Stimulated activated memory B cell treated with anti-CD40 and anti-IgM and Interleukin-4, amounts not matched to agents 10 μg/mL and 1 μg/mL and 100 μg/mL, for 72 hours (primary cell): ENCODE data around the gene HIP1R.
"Not testable (repeated sequence)": the region's sequence is repeated elsewhere in the genome, so short reads cannot be mapped to it uniquely, and the experiment has no call there.

Source experiments
- ATAC-seq: fragments of 150-1000 bp; cut with Tn5 transposase; 2 replicates; pipeline ENCODE4 v1.10.0; 2021
- H3K27ac Mint-ChIP-seq: one replicate; pipeline ENCODE4 v1.8.0; 2022; ENCODE audit warnings: mild to moderate bottlenecking, mixed read lengths
- H3K27me3 Mint-ChIP-seq: one replicate; pipeline ENCODE4 v1.8.0; 2022; ENCODE audit warnings: mixed read lengths
- H3K36me3 Mint-ChIP-seq: one replicate; pipeline ENCODE4 v1.8.0; 2022; ENCODE audit warnings: mixed read lengths
- H3K4me1 Mint-ChIP-seq: one replicate; pipeline ENCODE4 v1.8.0; 2022; ENCODE audit warnings: mixed read lengths
- H3K4me3 Mint-ChIP-seq: one replicate; pipeline ENCODE4 v1.8.0; 2022; ENCODE audit warnings: mild to moderate bottlenecking, moderate library complexity, mixed read lengths
- H3K9me3 Mint-ChIP-seq: one replicate; pipeline ENCODE4 v1.8.0; 2022; ENCODE audit warnings: mixed read lengths

The HIP1R gene

GRCh38 chr12:122884860-122885259 lies 49.6 kb downstream of the HIP1R start:
- no peaks in the 10 kb centered on the region for H3K27me3 Mint-ChIP-seq
- peaks cover 89% of the 10 kb centered on the region for H3K4me1 Mint-ChIP-seq
- no peak for ATAC-seq
- H3K36me3 Mint-ChIP-seq: peaks cover 14% of the 10 kb centered on the region
- H3K9me3 Mint-ChIP-seq: no peaks in the 10 kb centered on the region
- no peak overlapping the region for H3K4me3 Mint-ChIP-seq
- H3K27ac Mint-ChIP-seq: no peak overlapping the region

GRCh38 chr12:122886161-122886560 lies 50.9 kb downstream of the HIP1R start:
- Mint-ChIP-seq H3K4me1 (peaks cover 89% of the 10 kb centered on the region), H3K4me3 (no peak overlapping the region), H3K27ac (no peak overlapping the region), H3K27me3 (no peaks in the 10 kb centered on the region), H3K9me3 (no peaks in the 10 kb centered on the region), H3K36me3 (peaks cover 6% of the 10 kb centered on the region)
- ATAC-seq: no peak

GRCh38 chr12:122886851-122887818 lies 51.9 kb downstream of the HIP1R start:
- Mint-ChIP-seq H3K4me3 (peak overlapping the region; percentile 57), H3K9me3 (no peaks in the 10 kb centered on the region), H3K27ac (peak overlapping the region; percentile 43), H3K36me3 (peaks cover 6% of the 10 kb centered on the region), H3K27me3 (no peaks in the 10 kb centered on the region), H3K4me1 (peaks cover 89% of the 10 kb centered on the region)
- peak; percentile 94 for ATAC-seq

GRCh38 chr12:122887819-122888212 lies 52.6 kb downstream of the HIP1R start:
- H3K27ac Mint-ChIP-seq: peak overlapping the region; percentile 81
- H3K27me3 Mint-ChIP-seq: no peaks in the 10 kb centered on the region
- H3K9me3 Mint-ChIP-seq: no peaks in the 10 kb centered on the region
- H3K4me1 Mint-ChIP-seq: peaks cover 89% of the 10 kb centered on the region
- H3K4me3 Mint-ChIP-seq: peak overlapping the region; percentile 57
- H3K36me3 Mint-ChIP-seq: peaks cover 6% of the 10 kb centered on the region
- peak; percentile 52 for ATAC-seq

DNA sequence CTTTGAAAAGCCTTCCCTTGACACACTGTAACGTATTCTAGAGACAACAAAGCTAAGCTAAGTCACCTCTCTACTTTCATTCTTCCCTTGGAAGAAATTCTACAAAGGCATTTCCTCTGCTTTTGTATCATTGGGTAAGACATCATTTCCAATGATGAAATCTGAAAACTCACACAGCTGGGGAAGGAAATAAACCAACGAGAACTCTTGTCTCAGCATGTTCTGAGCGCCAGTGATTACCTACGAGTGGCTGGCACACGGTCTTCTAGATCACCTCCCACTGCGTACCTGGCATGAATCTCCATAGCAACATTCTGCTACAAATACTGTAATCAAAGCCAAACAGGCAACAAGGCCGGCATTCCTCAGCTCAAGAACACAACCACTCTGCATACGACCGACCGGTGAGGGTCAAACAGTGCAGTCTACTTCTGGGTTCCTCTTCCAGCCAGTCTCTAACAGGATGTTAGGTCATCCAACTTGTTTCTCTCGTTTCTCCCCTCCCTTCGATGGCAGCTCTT lies 53.0 kb downstream of the HIP1R start:
- Mint-ChIP-seq H3K36me3 (peaks cover 6% of the 10 kb centered on the region), H3K4me1 (peaks cover 89% of the 10 kb centered on the region), H3K9me3 (no peaks in the 10 kb centered on the region), H3K27ac (peak overlapping the region; percentile 81), H3K27me3 (no peaks in the 10 kb centered on the region), H3K4me3 (peak overlapping the region; percentile 75)
- peak; percentile 68 for ATAC-seq

GRCh38 chr12:122889761-122890520 lies 54.7 kb downstream of the HIP1R start:
- Mint-ChIP-seq H3K4me3 (peak overlapping the region; percentile 65), H3K9me3 (no peaks in the 10 kb centered on the region), H3K27me3 (no peaks in the 10 kb centered on the region), H3K27ac (peak overlapping the region; percentile 81), H3K36me3 (no peaks in the 10 kb centered on the region), H3K4me1 (peaks cover 90% of the 10 kb centered on the region)
- ATAC-seq: no peak

- ATAC-seq: no peak
- Mint-ChIP-seq H3K9me3 (no peaks in the 10 kb centered on the region), H3K4me1 (peaks cover 99% of the 10 kb centered on the region), H3K27ac (no peak overlapping the region), H3K4me3 (no peak overlapping the region), H3K36me3 (no peaks in the 10 kb centered on the region), H3K27me3 (no peaks in the 10 kb centered on the region)
These were observed 56.6 kb downstream of the HIP1R start for GRCh38 chr12:122891661-122892525.

DNA sequence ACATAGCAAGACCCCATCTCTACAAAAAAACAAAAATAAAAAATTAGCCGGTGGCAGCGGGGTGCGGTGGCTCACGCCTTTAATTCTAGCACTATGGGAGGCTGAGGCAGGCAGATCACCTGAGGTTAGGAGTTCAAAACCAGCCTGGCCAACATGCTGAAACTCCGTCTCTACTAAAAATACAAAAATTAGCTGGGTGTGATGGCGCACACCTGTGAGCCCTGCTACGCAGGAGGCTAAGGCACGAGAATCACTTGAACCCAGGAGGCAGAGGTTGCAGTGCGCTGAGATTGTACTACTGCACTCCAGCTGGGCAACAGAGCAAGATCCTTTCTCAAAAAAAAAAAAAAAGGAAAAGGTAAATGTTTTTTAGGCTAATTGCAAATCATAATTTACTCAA lies 57.5 kb downstream of the HIP1R start:
- not testable (repeated sequence) for H3K36me3 Mint-ChIP-seq, H3K9me3 Mint-ChIP-seq, H3K27me3 Mint-ChIP-seq, ATAC-seq, H3K4me3 Mint-ChIP-seq, H3K27ac Mint-ChIP-seq
- peaks cover 99% of the 10 kb centered on the region for H3K4me1 Mint-ChIP-seq

DNA sequence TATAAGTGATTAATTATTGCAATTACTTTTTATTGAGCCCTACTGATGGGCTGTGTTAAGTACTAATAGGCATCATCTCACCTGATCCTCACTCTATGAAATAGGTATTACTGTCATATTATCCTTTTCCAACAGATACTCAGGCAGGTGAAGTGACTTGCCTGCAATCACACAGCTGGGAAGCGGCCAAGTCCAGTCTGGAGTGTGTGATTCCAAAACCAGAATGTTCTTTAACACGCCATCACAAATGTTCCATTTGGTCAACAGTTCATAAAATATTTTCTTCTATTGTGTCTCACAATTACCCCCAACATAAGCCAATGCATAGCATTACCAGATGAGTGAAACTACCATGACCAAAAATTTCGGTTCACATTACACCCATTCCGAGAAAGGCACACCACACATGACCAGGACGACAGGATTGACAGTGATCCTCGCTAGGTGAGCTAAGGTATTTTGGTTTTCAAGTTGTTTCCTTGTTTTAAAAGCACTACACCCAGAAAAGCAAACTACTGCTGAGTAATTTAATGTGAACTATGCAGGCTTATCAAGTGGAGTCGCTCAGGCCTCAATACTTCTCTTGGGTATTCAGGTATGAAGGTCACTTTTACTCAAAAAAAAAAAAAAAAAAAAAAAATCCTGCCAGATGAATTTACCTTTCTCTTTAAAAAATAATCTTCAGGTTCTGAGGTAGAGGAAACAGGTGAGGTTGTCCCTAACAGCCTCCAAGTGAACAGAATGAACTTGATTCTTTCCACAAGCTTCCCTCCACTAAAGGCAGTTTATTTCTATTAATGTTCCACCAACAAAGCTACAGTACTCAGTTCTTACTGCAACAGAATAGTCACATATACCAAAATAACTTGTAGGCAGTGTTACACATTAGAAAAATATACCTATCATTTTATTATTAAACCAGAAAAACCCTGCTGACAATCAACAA lies 58.2 kb downstream of the HIP1R start:
- Mint-ChIP-seq H3K36me3 (no peaks in the 10 kb centered on the region), H3K27me3 (no peaks in the 10 kb centered on the region), H3K27ac (no peak overlapping the region), H3K4me1 (peaks cover 100% of the 10 kb centered on the region), H3K9me3 (no peaks in the 10 kb centered on the region), H3K4me3 (peak overlapping the region; percentile 86)
- ATAC-seq: no peak

DNA sequence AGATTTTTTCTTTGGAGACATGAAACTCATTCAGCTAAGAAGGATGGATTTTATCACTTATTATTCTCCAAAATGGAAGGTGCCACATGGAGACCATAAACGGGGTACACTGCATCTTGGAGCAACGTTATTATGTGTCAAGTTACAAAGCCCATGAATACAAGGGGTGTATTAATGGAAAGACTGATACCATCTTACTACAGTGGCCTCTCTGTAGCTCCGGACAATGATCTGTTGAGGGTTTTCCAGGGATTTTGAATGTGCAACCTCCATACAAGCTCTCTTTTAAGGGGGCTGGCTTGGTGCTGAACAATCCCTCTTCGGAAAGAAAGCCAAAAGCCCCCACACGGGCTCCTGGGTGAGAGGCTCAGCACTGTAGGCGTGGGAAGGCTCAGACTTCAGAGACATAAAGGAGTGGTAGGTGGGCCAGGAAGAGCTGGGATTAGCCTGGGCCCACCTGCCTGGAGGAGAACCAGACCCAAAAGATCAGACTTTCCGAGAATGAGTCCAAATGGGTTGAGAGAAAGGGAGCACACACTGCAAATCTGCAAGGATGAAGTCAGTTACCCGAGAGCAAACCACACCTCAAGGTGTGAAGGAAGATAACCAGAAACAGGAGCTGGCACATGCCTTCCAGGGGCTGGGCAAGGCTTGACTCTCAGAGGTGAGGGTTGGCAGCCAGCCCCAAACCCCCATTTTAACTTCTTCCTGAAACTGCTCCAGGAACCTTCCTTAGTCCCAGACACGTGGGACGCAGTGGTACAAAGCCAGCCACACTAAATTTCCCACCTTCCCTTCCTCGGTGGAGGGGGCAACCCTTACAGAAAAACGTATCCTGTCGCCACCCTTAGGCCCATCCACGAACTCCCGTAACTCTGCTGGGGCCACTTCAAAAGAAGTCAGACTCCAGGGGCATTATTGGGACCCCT lies 59.2 kb downstream of the HIP1R start:
- Mint-ChIP-seq H3K4me1 (peaks cover 100% of the 10 kb centered on the region), H3K27me3 (no peaks in the 10 kb centered on the region), H3K36me3 (no peaks in the 10 kb centered on the region), H3K9me3 (no peaks in the 10 kb centered on the region), H3K27ac (peak overlapping the region; percentile 95), H3K4me3 (peak overlapping the region; percentile 86)
- ATAC-seq: no peak

DNA sequence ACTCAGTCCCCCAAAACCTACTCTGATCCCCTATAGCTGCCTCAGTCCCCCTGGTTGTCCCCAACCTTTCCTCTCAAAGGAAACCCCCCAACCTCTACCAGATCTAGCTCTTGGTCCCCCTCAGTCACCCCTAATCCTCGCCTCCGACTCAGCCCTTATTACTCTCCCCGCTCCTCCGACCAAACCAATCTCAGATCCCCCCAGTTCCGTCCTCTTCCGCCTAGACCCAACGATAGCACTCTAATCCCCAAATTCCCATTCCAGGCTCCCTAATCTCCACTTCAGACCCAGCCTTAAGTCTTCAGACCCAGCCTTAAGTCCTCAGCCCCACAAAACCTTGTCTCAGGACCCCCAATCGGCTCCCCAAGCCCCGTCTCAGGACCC lies 60.1 kb downstream of the HIP1R start:
- no peak for ATAC-seq
- Mint-ChIP-seq H3K27me3 (no peaks in the 10 kb centered on the region), H3K9me3 (no peaks in the 10 kb centered on the region), H3K4me1 (peaks cover 100% of the 10 kb centered on the region), H3K4me3 (peak overlapping the region; percentile 86), H3K27ac (peak overlapping the region; percentile 95), H3K36me3 (no peaks in the 10 kb centered on the region)

- Mint-ChIP-seq H3K9me3 (no peaks in the 10 kb centered on the region), H3K36me3 (no peaks in the 10 kb centered on the region), H3K27ac (peak within 1 kb of the TSS; percentile 95), H3K4me1 (peaks cover 95% of the 10 kb centered on the region), H3K27me3 (no peaks in the 10 kb centered on the region), H3K4me3 (peak within 1 kb of the TSS; percentile 86)
- peak; percentile 73 for ATAC-seq
These were observed 60.7 kb downstream of the HIP1R start, which contains the start of gene VPS37B for GRCh38 chr12:122895704-122896636. Gene VPS37B (minus strand): TSS chr12:122896124. CDS start chr12:122896062, 62 bp downstream.
